Panc1 (cell line): ENCODE results near the gene PEX13. TPM values are rescaled to one million over a fixed set of nuclear protein-coding genes. Genes with fewer than 3 reads are reported as not detected.

Source experiments
- ATAC-seq: fragments of 200-7000 bp; cut with Tn5 transposase; 2 replicates; pipeline ENCODE4 v1.9.1; 2020; ENCODE audit warnings: mild to moderate bottlenecking, moderate library complexity
- BruUV-seq: library from RNA; stranded (reverse); fragments of 400-500 nt; replicated peaks from 2 replicates; lab custom pipeline; 2021; lab: Mats Ljungman, UMichigan
- CTCF ChIA-PET: fragments of 300-600 bp; sonication (Branson Sonifier 250); formaldehyde crosslinking; loops from one replicate; lab custom pipeline; 2022; ENCODE audit warnings: antibody characterized with exemption; lab: Charles Lee
- POLR2A ChIA-PET: fragments of 300-600 bp; sonication (Branson Sonifier 250); formaldehyde crosslinking; loops from one replicate; lab custom pipeline; 2022; ENCODE audit warnings: antibody characterized with exemption; lab: Charles Lee
- DNase-seq: peaks from one replicate; pipeline ENCODE4 v3.0.0-alpha.2; 2010; ENCODE audit warnings: low read depth, low spot score
- H3K27ac ChIP-seq: 2 replicates; pipeline ENCODE4 v1.5.1; 2011; ENCODE audit warnings: mild to moderate bottlenecking, low read length, inconsistent platforms
- H3K27me3 ChIP-seq: fragments of 200-500 bp; sonication (Bioruptor generic); 2 replicates; pipeline ENCODE4 v1.6.0; 2014; ENCODE audit warnings: low read length, inconsistent platforms; ENCODE audit not compliant: control insufficient read depth, insufficient read depth
- H3K36me3 ChIP-seq: fragments of 200-500 bp; sonication (Bioruptor generic); 2 replicates; pipeline ENCODE4 v1.5.1; 2014; ENCODE audit warnings: inconsistent platforms, mild to moderate bottlenecking, low read length, moderate library complexity; ENCODE audit not compliant: control insufficient read depth, insufficient read depth
- H3K4me1 ChIP-seq: 2 replicates; pipeline ENCODE4 v1.5.1; 2011; ENCODE audit warnings: inconsistent platforms, mild to moderate bottlenecking, low read length, moderate library complexity; ENCODE audit not compliant: control insufficient read depth, insufficient read depth
- H3K4me3 ChIP-seq, 2 experiments: 2 replicates each; pipeline ENCODE4 v1.5.1; 2011 to 2012; ENCODE audit warnings: low read depth in 2 of 2, low read length in 2 of 2, mild to moderate bottlenecking in 2 of 2, inconsistent platforms in 1 of 2, moderate library complexity in 1 of 2
- H3K9me3 ChIP-seq: fragments of 200-500 bp; sonication (Bioruptor generic); 2 replicates; pipeline ENCODE4 v1.5.1; 2014; ENCODE audit warnings: low read depth, mild to moderate bottlenecking, inconsistent platforms, low read length, moderate library complexity; ENCODE audit not compliant: control insufficient read depth, insufficient read depth
- POLR2AphosphoS5 ChIP-seq: IDR thresholded peaks from 2 replicates; pipeline ENCODE4 v1.6.1; 2012; ENCODE audit warnings: mild to moderate bottlenecking, low read depth, low read length, moderate library complexity
- SIN3A ChIP-seq: IDR thresholded peaks from 2 replicates; pipeline ENCODE4 v1.6.1; 2012; ENCODE audit warnings: low read depth, mild to moderate bottlenecking, low read length, moderate library complexity, borderline replicate concordance; ENCODE audit not compliant: insufficient read depth
- TCF7L2 ChIP-seq: IDR thresholded peaks from 2 replicates; pipeline ENCODE4 v1.6.1; 2011; ENCODE audit warnings: mild to moderate bottlenecking, low read depth, low read length, inconsistent platforms
- in situ Hi-C: cut with HindIII; loops from 2 replicates; pipeline ENCODE4 v1.10.0; 2016; ENCODE audit warnings: low sequenced_read_pairs, low pct_unique_long_range_greater_than_20kb
- intact Hi-C: fragments of 100-400 bp; cut with micrococcal nuclease; formaldehyde crosslinking; loops from one replicate; pipeline ENCODE4 v1.10.0; 2022; ENCODE audit not compliant: unreplicated experiment
- total RNA-seq: library from RNA; stranded (reverse); gene quantifications from one replicate; pipeline ENCODE4 v1.2.1, GENCODE V29; 2021; ENCODE audit not compliant: unreplicated experiment
- TF ChIP-seq, protein P1 (sequence below), 2 experiments: IDR thresholded peaks; 2 replicates each; pipeline ENCODE4 v1.6.1; 2011 to 2012; ENCODE audit warnings: low read depth in 2 of 2, control low read depth in 1 of 2, low read length in 1 of 2, mild to moderate bottlenecking in 1 of 2, moderate library complexity in 1 of 2; ENCODE audit not compliant: insufficient read depth in 1 of 2
- TF ChIP-seq, protein P2 (sequence below): fragments of 450-650 bp; IDR thresholded peaks from 2 replicates; pipeline ENCODE4 v1.5.1; 2017; ENCODE audit warnings: mild to moderate bottlenecking

PEX13 gene
- total RNA-seq, 1 experiment from 2014 or later, result 24.7 TPM

DNA sequence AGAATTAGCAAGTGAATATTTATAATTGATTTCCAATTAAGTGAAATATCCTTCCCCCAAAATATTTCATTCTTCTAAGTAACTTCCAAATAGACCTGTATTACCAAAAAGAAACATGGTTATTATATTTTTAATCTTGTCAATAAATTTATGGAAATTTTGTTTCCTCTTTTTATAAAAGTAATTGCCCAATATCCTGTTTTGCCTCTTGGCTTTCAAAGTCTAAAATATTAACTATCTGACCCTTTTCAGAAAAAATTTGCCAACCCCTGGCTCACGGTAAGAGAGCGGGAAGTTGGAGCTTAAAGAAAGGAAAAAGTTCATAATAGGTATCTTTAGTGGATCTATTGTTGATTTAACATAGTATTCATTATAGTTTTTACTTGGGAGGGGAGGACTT lies 27.7 kb downstream of the PEX13 start:
- no peak overlapping the region for H3K4me3 ChIP-seq
- ATAC-seq (no peak), DNase-seq (no peak)
- no peaks in the 10 kb centered on the region for H3K4me1 ChIP-seq
- ChIA-PET CTCF (no interaction called here), POLR2A (no interaction called here)
- BruUV-seq, result no TSS peak
- peaks cover 14% of the 10 kb centered on the region for H3K36me3 ChIP-seq
- intact Hi-C loops, result no loop called here
- in situ Hi-C loops, result no loop called here
- H3K27me3 ChIP-seq, result no peaks in the 10 kb centered on the region
- no peaks in the 10 kb centered on the region for H3K9me3 ChIP-seq
- H3K27ac ChIP-seq, result no peak overlapping the region
- TF ChIP-seq SIN3A (no peak), TCF7L2 (no peak), POLR2AphosphoS5 (no peak)
- TF ChIP-seq, protein P1, sequence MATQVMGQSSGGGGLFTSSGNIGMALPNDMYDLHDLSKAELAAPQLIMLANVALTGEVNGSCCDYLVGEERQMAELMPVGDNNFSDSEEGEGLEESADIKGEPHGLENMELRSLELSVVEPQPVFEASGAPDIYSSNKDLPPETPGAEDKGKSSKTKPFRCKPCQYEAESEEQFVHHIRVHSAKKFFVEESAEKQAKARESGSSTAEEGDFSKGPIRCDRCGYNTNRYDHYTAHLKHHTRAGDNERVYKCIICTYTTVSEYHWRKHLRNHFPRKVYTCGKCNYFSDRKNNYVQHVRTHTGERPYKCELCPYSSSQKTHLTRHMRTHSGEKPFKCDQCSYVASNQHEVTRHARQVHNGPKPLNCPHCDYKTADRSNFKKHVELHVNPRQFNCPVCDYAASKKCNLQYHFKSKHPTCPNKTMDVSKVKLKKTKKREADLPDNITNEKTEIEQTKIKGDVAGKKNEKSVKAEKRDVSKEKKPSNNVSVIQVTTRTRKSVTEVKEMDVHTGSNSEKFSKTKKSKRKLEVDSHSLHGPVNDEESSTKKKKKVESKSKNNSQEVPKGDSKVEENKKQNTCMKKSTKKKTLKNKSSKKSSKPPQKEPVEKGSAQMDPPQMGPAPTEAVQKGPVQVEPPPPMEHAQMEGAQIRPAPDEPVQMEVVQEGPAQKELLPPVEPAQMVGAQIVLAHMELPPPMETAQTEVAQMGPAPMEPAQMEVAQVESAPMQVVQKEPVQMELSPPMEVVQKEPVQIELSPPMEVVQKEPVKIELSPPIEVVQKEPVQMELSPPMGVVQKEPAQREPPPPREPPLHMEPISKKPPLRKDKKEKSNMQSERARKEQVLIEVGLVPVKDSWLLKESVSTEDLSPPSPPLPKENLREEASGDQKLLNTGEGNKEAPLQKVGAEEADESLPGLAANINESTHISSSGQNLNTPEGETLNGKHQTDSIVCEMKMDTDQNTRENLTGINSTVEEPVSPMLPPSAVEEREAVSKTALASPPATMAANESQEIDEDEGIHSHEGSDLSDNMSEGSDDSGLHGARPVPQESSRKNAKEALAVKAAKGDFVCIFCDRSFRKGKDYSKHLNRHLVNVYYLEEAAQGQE (IDR thresholded peaks at IDR 0.05; ENCODE audit: insufficient read depth in 1 of 2, low read depth in 2 of 2, low read length in 1 of 2), result no peak
- TF ChIP-seq, protein P2, sequence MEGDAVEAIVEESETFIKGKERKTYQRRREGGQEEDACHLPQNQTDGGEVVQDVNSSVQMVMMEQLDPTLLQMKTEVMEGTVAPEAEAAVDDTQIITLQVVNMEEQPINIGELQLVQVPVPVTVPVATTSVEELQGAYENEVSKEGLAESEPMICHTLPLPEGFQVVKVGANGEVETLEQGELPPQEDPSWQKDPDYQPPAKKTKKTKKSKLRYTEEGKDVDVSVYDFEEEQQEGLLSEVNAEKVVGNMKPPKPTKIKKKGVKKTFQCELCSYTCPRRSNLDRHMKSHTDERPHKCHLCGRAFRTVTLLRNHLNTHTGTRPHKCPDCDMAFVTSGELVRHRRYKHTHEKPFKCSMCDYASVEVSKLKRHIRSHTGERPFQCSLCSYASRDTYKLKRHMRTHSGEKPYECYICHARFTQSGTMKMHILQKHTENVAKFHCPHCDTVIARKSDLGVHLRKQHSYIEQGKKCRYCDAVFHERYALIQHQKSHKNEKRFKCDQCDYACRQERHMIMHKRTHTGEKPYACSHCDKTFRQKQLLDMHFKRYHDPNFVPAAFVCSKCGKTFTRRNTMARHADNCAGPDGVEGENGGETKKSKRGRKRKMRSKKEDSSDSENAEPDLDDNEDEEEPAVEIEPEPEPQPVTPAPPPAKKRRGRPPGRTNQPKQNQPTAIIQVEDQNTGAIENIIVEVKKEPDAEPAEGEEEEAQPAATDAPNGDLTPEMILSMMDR, result no peak

DNA sequence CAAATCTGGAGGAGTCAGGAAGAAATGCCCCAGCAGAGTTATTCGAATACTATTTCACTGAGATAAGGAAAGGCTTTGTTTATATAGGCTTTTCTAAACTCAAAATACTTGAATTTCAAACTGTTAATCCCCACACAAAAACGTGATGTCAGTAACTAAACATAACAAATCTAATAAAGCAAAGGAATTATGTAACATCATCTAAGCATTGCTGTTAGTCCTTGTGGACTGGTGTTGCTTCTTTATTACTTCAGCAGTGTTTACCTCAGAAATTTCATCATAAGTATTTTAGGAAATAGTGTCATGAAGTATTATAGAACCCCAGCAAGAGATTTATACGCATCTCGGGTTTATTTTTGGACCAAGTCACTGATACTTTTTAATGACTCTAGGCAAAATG lies 28.5 kb downstream of the PEX13 start:
- ChIA-PET POLR2A (no interaction called here), CTCF (no interaction called here)
- no peak overlapping the region for H3K27ac ChIP-seq
- no peak overlapping the region for H3K4me3 ChIP-seq
- BruUV-seq, result no TSS peak
- intact Hi-C loops, result no loop called here
- in situ Hi-C loops, result no loop called here
- H3K9me3 ChIP-seq, result no peaks in the 10 kb centered on the region
- no peaks in the 10 kb centered on the region for H3K4me1 ChIP-seq
- H3K36me3 ChIP-seq, result peaks cover 14% of the 10 kb centered on the region
- ATAC-seq (no peak), DNase-seq (no peak)
- no peaks in the 10 kb centered on the region for H3K27me3 ChIP-seq
- TF ChIP-seq, protein P2, result no peak
- TF ChIP-seq TCF7L2, result no peak
- TF ChIP-seq POLR2AphosphoS5, result no peak
- TF ChIP-seq, protein P1 (IDR thresholded peaks at IDR 0.05; ENCODE audit: insufficient read depth in 1 of 2, low read depth in 2 of 2, low read length in 1 of 2), result no peak
- no peak for TF ChIP-seq SIN3A
